Stromal cell of bone marrow (primary cell): ENCODE measurements around the gene PDP2.

Experiments
- DNase-seq: peaks from one replicate; pipeline ENCODE4 v3.0.0-alpha.2; 2012; ENCODE audit warnings: low read depth

PDP2 gene

DNA sequence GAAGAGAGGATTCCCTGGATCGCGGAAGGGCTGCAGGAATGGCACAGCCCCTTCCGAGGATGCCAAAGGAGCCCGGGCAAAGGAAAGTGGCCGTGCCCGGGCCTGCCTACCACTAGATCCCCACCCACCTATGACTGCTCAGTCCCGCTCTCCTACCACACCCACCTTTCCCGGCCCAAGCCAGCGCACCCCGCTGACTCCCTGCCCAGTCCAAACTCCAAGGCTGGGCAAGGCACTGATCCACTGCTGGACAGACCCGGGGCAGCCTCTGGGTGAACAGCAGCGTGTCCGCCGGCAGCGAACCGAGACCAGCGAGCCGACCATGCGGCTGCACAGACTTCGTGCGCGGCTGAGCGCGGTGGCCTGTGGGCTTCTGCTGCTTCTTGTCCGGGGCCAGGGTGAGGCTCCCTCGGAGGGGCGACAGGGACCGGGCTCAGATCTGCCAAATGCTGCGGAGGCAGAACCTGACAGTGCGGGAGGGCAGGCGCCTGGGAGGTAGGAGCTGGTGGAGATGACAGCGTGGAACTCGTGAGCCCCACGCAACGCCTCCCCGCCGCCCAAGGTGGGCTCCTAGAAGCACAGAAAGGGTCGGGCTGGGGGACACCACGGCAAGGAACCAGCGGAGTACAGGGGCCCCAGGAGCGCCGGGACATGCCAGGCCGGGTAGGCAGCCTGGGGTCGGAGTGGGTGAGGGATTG lies 55.1 kb downstream of the PDP2 start, which contains the start of gene CES2:
Gene CES2, plus strand, starts transcription at position 203 of the 698 bp plus-strand sequence. Its CDS starts 120 bp downstream, at position 323.
- no peak for DNase-seq

DNA sequence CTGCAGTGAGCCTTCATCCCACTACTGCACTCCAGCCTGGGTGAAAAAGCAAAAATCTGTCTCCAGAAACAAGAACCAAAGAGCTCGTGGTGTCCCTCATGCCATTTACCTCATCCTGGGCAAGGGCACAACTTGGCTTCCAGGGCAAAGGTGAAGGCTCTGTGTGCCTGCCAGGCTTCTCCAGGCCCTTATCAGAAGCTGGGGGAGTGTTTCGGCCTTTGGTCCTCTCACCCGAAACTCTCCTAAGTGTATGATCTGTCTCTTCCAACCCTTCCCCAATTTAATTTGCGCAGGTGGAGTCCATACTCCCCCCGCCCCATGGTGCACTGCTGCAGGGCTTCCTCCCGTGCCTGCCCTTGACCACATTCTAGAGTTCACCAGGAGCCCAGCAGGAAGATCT lies 56.1 kb downstream of the PDP2 start:
- no peak for DNase-seq

DNA sequence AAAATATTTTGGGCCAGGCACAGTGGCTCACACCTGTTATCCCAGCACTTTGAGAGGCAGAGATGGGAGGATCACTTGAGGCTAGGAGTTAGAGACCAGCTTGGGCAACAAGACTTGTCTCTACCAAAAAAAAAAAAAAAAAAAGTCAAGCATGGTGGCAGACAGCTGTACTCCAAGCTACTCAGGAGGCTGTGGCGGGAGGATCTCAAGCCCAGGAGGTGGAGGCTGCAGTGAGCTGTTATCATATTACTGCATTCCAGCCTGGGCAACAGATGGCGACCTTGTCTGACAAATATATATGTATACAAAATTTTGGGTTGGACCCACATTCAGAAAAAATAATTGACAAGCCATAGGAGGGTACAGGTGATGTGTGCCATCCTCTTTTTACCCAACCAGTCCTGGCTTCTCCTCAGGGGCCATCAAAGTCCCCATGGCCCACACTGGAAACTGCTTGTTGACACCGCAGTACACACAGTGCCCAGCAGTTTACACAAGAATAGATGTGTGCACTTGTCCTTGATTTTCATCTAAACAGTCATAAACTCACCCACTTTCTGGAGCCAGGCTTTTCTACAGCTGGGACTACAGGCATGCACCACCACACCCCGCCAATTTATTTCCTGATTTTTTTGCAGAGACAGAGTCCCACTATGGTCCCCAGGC lies 56.7 kb downstream of the PDP2 start:
- no peak for DNase-seq

- no peak for DNase-seq
These were observed 57.5 kb downstream of the PDP2 start for GRCh38 chr16:66937725-66938337.

- no peak for DNase-seq
These were observed 59.1 kb downstream of the PDP2 start for GRCh38 chr16:66939366-66939765.

DNA sequence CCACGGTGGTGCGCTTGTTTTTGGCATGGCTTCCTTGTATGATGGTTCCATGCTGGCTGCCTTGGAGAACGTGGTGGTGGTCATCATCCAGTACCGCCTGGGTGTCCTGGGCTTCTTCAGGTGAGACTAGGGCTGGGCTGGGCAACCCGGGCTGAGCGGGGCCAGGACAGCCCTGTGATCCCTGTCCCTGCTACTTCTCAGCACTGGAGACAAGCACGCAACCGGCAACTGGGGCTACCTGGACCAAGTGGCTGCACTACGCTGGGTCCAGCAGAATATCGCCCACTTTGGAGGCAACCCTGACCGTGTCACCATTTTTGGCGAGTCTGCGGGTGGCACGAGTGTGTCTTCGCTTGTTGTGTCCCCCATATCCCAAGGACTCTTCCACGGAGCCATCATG lies 59.9 kb downstream of the PDP2 start:
- DNase-seq, result no peak
